ENCODE results near the gene PTPA.
A peak's percentile ranks its signal among the peaks of the same experiment; 100 is the strongest.

Gene PTPA

DNA sequence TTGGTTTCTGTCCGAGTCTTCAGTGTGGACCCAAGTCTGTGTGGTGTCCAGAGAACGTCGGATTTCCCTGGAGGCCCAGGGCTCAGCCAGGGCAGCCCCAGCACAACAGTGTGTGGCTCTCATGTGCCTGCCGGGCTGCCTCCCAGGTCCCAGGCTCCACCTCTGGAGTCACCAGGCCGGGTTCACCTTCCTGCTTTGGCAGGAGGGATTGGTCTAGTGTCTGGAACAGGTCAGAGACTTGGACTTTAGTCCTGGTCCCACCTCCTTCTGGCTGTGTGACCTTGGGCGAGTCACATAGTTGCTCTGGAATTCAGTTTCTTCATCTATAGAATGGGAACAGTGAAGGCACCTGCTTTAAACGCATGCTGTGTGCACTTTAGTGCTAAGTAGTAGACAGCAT, 27.1 kb upstream of the PTPA start:
- no peak for DNase-seq

- DNase-seq: no peak
These were observed 22.0 kb upstream of the PTPA start for GRCh38 chr9:129089246-129089645.

DNA sequence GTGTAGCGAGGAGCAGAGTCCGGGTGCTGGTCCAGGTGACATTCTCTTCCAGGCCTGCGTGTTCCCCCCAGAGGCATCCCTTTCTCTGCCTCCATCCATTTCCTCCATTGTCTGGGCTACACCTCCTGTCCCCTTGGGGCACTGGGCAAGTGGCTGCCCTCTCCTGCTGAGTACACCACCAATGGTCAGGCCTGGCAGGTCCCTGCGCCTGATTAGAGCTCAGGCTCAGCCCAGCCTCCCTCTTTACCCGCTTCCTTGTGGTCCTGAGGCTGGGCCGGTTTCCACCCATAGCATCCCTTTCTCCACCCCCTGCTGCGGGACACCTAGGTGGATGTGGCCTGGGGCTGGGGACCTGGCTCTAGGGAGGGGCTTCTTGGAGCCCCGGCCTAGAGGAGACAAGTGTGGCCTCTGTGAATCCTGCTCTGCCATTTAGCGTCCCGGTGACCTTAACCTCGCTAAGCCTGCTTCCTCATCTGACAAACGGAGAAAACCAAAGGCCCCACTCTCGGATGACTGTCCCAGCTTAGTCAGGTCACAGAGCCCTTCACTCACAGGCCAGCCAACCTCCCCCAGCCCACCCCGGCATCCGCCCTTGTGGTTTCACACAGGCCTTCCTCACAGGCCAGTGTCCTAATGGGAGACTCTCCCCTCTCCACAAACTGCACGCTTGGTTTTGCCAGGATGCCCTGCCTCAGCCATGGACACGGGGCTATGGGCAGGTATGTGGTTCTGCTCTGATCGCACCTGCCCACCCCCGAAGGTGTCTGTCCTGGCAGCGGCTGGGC, 17.4 kb upstream of the PTPA start:
- no peak for DNase-seq

DNA sequence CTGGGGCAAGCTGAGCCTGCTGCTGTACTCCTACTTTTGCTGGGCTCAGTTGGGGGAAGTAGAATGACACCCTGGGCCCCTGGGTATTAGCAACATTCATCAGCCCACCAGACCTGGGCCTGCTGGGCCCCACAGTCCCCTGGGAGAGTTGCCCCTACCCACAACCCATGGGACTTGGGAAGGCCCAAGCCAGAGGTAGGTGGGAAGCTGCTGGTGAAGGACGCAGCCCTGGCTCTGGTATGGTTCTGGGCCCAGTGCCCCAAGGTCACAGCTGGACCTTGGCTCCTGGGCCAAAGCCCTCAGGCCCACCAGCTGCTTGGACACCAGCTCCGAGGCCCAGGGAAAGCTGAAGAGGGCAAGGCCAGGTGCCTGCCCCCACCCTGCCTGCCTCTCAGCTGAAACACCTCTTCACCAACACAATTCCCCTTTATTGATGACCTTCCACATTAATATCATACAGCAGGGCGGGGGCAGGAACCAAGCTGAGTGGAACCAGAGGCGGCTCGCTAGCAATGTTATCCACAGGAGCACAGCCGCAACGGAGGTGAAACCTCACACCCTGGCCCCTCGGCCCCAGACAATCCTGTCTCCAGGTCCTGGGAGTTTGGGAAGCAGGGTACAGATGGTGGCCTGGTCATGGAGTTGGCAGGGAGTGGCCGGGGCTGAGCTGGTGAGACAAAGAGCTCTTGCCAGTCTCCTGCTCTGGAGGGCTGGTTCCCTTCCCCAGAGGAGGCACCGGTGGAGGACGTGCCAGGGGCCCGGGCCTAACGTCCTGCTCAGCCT, 16.6 kb upstream of the PTPA start:
- no peak for DNase-seq

- no peak for DNase-seq
These were observed 16.0 kb upstream of the PTPA start for GRCh38 chr9:129095170-129095667.

GRCh38 chr9:129095908-129096307, 15.3 kb upstream of the PTPA start:
- DNase-seq: no peak

DNA sequence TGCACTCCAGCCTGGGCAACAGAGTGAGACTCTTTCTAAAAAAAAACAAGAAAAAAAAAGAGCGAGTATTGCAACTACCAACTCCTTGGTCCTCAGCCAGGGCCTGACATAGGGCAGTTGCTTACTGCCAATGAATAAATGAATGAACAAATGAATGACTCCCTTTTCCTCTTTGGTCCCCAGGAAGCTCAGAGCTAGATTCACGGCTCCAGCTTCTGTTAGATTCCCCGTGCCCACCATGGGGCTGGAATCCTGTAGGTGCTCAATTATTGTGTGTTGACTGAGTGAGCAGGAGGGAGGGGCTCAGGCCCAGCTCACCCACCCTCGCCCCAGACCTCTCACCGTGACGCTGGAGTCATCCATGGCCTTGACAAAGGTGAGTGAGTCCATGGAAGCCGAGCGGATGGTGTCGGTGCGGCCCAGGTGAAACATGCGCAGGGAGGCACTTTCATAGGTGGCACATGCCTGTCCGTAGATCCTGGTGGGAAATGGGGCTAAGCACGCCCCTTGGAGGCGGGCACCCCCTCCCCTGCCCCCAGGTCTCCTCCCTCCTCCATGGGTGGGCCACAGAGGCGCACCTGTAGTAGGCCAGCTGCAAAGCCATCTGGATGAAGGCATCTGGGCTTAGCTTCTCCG, 13.4 kb upstream of the PTPA start:
- DNase-seq: no peak

GRCh38 chr9:129098328-129098727, 12.9 kb upstream of the PTPA start:
- DNase-seq: no peak

DNA sequence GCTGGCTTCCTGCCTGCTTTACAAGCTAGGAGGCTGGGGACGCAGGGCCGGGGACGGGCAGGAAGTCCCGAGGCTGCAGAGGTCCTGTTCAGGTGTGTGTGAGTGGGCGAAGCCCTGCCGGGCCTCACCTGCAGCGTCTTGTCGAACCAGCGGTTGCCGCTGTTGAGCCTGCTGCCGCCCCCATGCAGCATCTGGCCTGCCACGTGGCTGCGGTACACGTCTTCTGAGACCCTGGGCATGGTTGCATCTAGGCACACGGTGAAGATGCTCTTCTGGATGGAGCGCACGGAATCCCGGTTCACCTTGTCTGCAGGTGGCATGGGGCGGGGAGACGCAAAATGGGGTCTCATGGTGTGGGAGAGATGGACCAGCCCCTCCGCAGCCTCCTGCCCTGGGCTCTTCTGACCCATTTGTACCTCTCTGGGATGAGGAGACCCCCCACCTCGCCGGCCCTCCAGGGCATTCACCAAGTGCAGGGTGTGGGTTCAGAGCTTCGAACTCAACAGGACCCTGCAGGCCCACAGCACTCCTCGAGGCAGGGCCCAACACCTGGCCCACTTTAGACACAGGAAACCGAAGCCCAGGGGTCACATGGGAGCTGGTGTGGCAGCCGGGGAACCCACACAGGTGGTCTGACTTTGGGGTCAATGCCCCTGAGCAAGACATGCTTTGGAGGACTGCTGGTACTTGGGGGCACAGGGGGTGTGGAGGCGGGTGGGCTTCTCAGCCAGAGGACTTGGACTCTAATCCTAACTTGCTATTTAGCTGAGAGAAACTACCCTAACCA, 10.6 kb upstream of the PTPA start:
- DNase-seq: peak; percentile 70

- no peak for DNase-seq
These were observed 9.9 kb upstream of the PTPA start for GRCh38 chr9:129101279-129101678.

GRCh38 chr9:129102095-129102525, 9.1 kb upstream of the PTPA start:
- DNase-seq: no peak

DNA sequence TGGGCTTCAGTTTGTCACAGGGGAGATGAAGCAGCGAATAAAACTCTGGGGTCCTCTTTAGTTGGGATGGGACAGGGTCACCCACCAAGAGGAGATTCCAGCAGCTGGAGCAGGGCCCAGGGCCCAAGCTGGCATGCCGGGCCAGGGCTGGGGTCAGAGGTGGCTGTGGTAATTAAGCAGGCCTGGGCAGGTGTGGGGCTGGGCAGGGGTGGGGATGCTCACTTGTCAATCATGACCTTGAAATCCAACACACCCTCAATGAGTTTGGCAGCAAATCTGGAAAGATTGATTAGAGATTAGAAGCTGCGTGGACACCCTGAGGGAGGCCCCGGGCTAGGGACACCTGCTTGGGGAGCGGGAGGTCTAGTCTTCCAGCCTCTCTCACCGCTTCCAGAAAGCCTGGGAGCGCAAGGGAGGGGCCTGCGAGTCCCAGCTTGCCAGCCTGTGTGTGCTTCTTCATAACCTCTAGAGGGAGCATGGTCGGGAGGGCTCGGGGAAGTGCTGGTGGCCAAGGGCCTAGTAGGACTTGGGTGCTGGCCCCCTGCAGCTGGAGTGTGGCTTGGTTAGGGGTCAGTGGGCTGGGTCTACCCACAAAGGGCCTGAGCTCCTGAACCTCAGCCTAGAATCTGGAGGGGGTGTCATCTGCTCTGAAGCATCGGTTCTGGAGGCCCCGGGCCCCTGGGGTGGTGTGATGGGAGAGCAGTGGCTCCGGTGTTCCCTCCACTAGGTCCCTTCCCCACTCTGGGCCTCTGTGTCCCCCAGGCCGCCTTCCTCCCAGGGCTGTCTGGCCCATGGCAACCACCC, 8.2 kb upstream of the PTPA start:
- DNase-seq: peak; percentile 72

DNA sequence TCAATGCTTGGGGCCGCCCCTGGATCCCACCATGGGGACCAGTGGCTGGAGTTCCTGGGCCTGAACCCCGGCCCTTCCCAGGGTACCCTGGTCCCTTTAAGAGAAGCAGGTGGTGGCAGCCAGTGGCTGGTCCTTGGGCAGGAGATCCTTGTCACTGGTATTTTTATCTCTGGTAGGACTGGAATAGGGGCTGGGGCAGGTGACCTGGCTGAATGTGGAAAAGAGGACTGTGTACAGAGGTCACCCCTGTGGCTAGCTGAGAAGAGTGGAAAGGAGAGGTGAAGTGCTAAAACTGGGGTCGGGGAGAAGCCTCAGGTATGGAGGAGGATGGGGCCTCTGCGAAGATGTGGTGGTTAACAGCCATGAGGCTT, 7.6 kb upstream of the PTPA start:
- DNase-seq: no peak

DNA sequence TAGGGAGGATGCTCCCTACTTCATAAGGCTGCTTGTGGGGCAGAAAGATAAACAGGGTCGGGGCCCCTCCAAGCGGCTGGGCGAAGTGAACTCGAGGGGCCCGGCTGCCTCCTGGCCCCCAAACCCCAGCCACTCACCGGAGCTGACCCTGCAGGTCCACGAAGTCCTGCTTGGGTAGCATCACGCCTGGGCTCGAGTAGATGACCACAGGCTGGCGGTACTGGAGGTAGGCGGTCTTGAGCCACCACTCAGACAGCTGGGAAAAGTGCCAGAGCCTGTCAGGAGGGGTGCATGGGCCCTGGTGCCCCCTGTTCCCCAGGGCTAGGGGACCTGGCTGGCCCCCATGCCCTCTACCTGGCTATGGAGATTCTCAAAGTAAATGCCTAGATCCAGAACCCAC, 7.2 kb upstream of the PTPA start:
- DNase-seq: no peak

DNA sequence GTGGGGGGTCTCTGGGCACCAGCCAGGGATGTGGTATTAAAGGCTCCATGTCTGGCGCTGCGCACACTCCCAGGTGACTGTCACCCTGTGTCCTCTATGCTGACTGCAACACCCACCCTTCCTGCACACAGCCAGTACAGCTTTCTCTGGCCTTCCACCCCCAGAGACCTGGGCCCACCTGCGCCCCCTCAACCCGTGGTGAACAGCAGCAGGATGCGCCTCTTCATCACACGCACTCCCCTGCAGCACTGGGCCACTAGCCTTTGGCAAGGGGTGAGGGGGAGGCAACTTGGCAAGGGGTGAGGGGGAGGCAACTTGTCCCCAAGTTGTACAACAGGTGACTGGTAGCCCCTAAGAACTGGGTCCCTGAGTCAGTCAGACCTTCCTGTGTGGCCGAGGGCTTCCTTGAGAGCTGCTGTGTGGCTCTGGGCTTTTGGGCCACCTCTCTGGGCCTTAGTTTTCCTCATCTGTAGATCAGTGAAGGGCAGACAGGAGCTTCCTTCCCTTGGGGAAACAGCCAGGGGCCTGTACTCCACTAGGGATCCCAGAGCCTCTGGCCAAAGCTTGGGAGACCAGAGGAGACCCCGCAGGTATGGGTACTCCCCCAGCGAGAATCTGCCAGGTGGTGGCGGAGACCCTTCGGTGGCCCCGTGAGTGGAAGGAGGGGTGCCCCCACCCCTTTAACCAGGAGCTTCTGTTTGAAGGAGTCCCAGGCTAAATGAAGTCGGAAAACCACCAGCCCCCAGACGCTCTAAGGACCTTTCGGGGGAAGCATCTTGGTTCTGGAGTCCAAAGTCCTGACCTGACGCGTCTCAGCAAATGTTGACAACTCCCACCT, 5.1 kb upstream of the PTPA start:
- DNase-seq: no peak

DNA sequence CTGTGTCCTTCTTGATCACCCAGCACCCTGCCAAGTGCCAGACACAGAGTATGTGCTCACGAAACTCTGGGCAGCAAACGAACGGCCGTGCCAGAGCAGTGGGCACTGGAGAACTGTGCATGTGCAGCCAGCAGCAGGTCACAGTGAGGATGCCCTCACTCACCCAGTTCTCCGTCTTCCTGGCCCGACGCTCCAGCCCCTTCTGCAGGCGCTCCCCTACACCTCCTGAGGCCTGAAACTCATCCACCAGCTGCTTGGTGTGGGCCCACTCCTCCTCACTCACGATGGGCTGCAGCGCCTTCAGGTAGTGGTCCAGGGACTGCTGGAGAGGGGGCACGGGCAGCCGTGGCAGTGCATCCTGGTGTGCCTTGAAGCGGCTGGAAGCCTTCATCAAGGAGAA, 3.6 kb upstream of the PTPA start:
- DNase-seq: no peak

GRCh38 chr9:129108083-129108804, 3.0 kb upstream of the PTPA start:
- DNase-seq: no peak

- DNase-seq: peak; percentile 63
These were observed 2.2 kb upstream of the PTPA start for GRCh38 chr9:129108805-129109536.

- peak; percentile 44 for DNase-seq
These were observed 1.7 kb upstream of the PTPA start for GRCh38 chr9:129109537-129109903.
